Bronchial epithelial cell (primary cell): ENCODE measurements around the gene TRIML1. TPM values are rescaled to one million over a fixed set of nuclear protein-coding genes. Genes with fewer than 3 reads are reported as not detected.
A peak's percentile ranks its signal among the peaks of the same experiment; 100 is the strongest.

ENCODE experiments used
- DNase-seq: peaks from one replicate; pipeline ENCODE4 v3.0.0-alpha.2; 2010; ENCODE audit warnings: low read depth
- FAIRE-seq: peaks from 2 replicates; lab custom pipeline; 2011; peaks lifted over from hg19 to GRCh38; lab: Jason Lieb, UNC
- H3K27me3 ChIP-seq: 2 replicates; pipeline ENCODE4 v1.5.1; 2011; ENCODE audit warnings: low read length; ENCODE audit not compliant: control insufficient read depth, insufficient read depth
- H3K36me3 ChIP-seq: 2 replicates; pipeline ENCODE4 v1.5.1; 2011; ENCODE audit warnings: low read length; ENCODE audit not compliant: control insufficient read depth, insufficient read depth
- H3K4me3 ChIP-seq: 2 replicates; pipeline ENCODE4 v1.5.1; 2011; ENCODE audit warnings: mild to moderate bottlenecking, low read depth, low read length, control low read depth
- CTCF ChIP-seq: IDR thresholded peaks from 2 replicates; pipeline ENCODE4 v1.5.1; 2011; ENCODE audit warnings: mild to moderate bottlenecking, moderate library complexity, low read length, control low read depth, inconsistent platforms; ENCODE audit not compliant: insufficient read depth, severe bottlenecking
- total RNA-seq: library from RNA; depleted of rRNA; stranded (reverse); fragments of >200 nt; gene quantifications from 2 replicates; pipeline ENCODE4 v1.2.1, GENCODE V29; 2014

TRIML1 gene
- total RNA-seq, 1 donor from 2014 or later, result not detected

GRCh38 chr4:188171551-188171950 lies 32.3 kb downstream of the TRIML1 start:
- Histone ChIP-seq H3K36me3 (no peaks in the 10 kb centered on the region), H3K27me3 (no peaks in the 10 kb centered on the region), H3K4me3 (no peak overlapping the region)
- FAIRE-seq (peak; percentile 76), DNase-seq (peak; percentile 56)
- TF ChIP-seq CTCF, result no peak

DNA sequence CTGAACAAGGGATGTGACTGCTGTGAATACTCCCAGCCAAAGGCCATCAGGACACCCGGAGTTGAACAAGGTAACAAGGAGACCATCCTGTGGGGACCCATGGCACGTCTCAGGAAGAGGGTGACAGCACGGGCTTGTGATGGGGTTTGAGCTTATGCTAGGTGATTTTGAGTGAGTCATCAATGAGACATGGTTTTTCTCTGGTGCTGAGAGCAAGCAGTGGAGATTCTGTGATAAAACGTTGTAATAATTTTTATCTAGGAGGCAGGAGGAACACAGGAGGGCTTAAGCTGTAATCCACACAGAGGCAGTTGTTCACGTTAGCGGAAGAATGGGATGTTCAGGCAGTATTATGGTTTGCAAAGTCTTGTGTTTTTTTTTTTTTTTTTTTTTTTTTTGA lies 36.0 kb downstream of the TRIML1 start:
- no peak overlapping the region for H3K4me3 ChIP-seq
- FAIRE-seq, result peak; percentile 58
- H3K27me3 ChIP-seq, result no peaks in the 10 kb centered on the region
- no peaks in the 10 kb centered on the region for H3K36me3 ChIP-seq
- TF ChIP-seq CTCF, result no peak
- DNase-seq, result peak; percentile 28

DNA sequence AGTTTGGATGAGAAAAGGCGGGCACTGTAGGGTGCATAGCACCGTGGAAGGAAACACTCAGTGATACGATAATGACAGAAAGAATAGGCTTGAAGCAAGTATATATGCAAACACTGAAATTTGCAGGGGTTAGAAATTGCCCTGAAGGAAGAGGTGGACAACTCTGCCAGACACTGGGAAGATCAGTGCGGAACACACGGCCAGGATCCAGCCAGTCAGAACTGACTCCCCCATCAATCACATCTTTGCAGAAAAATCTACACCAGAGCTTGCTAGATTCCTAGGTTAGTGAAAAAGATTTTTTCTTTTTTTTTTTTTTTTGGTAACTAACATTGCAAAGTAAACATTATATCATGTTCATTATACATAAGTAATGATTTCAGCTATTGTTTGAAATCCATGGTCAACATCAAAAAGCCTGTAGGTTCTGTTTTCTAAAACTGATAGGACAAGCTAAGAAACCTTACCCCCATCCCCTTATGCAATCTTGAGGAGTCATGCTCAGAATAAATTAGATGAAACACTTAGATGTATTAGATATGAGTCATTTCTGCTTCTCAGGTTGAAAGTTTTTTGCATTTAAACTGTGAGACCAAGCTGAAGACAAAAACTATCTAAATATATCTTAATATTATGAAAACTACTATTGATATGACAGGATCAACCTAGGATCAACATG lies 38.9 kb downstream of the TRIML1 start:
- DNase-seq, result peak; percentile 75
- no peak overlapping the region for H3K4me3 ChIP-seq
- no peaks in the 10 kb centered on the region for H3K27me3 ChIP-seq
- H3K36me3 ChIP-seq, result no peaks in the 10 kb centered on the region
- no peak for FAIRE-seq
- TF ChIP-seq CTCF, result no peak

GRCh38 chr4:188178806-188179205 lies 39.6 kb downstream of the TRIML1 start:
- no peak for DNase-seq

GRCh38 chr4:188187106-188187505 lies 47.9 kb downstream of the TRIML1 start:
- FAIRE-seq (no peak), DNase-seq (no peak)
- Histone ChIP-seq H3K36me3 (no peaks in the 10 kb centered on the region), H3K4me3 (no peak overlapping the region), H3K27me3 (no peaks in the 10 kb centered on the region)
- TF ChIP-seq CTCF, result no peak

More at GRCh38 chr4:188178806-188179205, 39.6 kb downstream of the TRIML1 start:
- no peaks in the 10 kb centered on the region for H3K27me3 ChIP-seq
- H3K4me3 ChIP-seq, result no peak overlapping the region
- no peak for TF ChIP-seq CTCF
- H3K36me3 ChIP-seq, result no peaks in the 10 kb centered on the region
- no peak for FAIRE-seq

DNA sequence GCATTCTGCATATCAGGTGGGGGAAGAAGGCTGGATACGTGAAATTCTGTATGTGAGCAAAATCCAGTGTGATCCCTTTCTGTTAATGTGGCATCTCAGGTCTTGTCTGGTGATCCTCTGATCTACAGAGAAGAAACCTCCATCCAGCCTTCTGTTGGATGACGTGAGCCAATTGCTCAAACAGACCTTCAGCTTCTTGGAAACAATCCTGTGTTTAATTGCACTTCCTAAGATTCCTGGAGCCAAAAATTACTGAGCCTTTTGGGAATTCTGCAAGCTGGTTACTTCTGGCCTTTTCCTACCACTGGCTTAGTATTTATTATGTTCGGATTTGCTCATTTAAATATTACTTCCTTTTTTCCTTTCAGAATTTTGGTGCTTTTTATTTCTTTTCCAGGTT lies 51.2 kb downstream of the TRIML1 start:
- DNase-seq (no peak), FAIRE-seq (no peak)
- Histone ChIP-seq H3K4me3 (no peak overlapping the region), H3K36me3 (no peaks in the 10 kb centered on the region), H3K27me3 (no peaks in the 10 kb centered on the region)
- no peak for TF ChIP-seq CTCF
